ENCODE measurements around the gene METAP2.

Gene METAP2

DNA sequence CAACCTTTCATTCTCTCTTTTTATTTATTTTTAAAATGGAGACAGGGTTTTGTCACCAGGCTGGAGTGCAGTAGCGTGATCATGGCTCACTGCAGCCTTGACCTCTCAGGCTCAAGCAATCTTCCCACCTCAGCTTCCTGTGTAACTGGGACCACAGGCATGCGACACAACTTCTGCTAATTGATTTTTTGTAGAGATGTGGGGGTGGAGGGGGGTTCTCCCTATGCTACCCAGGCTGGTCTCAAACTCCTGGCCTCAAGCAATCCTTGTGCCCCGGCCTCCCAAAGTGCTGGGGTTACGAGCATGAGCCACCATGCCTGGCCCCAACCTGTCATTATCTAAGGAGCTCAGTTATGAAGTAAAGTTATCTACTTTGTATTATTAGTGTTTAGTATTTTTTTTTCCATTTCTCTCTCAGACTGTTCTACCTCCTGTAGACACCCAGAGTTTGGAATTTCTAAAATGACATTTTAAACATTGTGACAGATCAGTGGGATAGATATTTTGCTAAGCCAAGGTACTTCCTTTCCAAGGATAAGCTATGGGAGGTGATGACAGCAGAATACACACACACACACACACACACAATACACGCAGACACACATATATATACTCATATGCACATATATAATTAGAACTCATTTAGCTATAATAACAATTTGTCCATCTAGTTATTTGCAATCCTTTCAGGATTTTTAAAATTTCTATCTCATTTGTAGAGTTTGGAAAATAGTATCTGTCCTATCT lies 79.4 kb downstream of the METAP2 start:
- DNase-seq, result no peak

- DNase-seq, result no peak
Measured at GRCh38 chr12:95554532-95555071, 80.7 kb downstream of the METAP2 start.

GRCh38 chr12:95557625-95558024 lies 83.7 kb downstream of the METAP2 start:
- no peak for DNase-seq
